ENCODE results near the gene SLC37A1. TPM values are rescaled to one million over a fixed set of nuclear protein-coding genes. Genes with fewer than 3 reads are reported as not detected.

Gene SLC37A1
- total and polyA plus RNA-seq, 8 donors = 4.7 to 14.3 (median 7.9) TPM

GRCh38 chr21:42578761-42579415 lies 65.2 kb downstream of the SLC37A1 start:
- intact Hi-C loops (cut with DNase I) = no loop called here
- FAIRE-seq (no peak), DNase-seq (peak in 3 of 6 donors; percentile 5 to 48 (median 35)), ATAC-seq (no peak)
- no peak overlapping the region for H3K4me3 ChIP-seq
- TF ChIP-seq CTCF (IDR thresholded peaks at IDR 0.05) = no peak
- H3K4me1 ChIP-seq = no peaks in the 10 kb centered on the region
- H3K36me3 ChIP-seq = peaks cover 0 to 10% (median 0%) of the 10 kb centered on the region in 3 donors
- H3K27ac ChIP-seq = no peak overlapping the region
- 81 to 89% methylated on average over 12 of the region's 12 CpGs for WGBS, 2 donors
- no peaks in the 10 kb centered on the region for H3K27me3 ChIP-seq
- H3K9me3 ChIP-seq = no peaks in the 10 kb centered on the region

GRCh38 chr21:42579456-42580075 lies 65.9 kb downstream of the SLC37A1 start:
- Histone ChIP-seq H3K36me3 (peaks cover 0 to 10% (median 0%) of the 10 kb centered on the region in 3 donors), H3K27ac (no peak overlapping the region), H3K4me1 (no peaks in the 10 kb centered on the region), H3K9me3 (no peaks in the 10 kb centered on the region), H3K27me3 (no peaks in the 10 kb centered on the region), H3K4me3 (no peak overlapping the region)
- DNase-seq (peak in 2 of 6 donors; percentile 47 to 49), ATAC-seq (no peak), FAIRE-seq (no peak)
- intact Hi-C loops (cut with DNase I) = no loop called here
- TF ChIP-seq CTCF (IDR thresholded peaks at IDR 0.05) = no peak
- 89 to 93% methylated on average over 22 of the region's 22 CpGs for WGBS, 2 donors

GRCh38 chr21:42580076-42580792 lies 66.6 kb downstream of the SLC37A1 start:
- H3K27ac ChIP-seq = no peak overlapping the region
- FAIRE-seq (no peak), DNase-seq (peak in 2 of 6 donors; percentile 22), ATAC-seq (no peak)
- H3K4me3 ChIP-seq = no peak overlapping the region
- peaks cover 0 to 4% (median 0%) of the 10 kb centered on the region in 3 donors for H3K36me3 ChIP-seq
- 87 to 88% methylated on average over 16 of the region's 16 CpGs for WGBS, 2 donors
- no peaks in the 10 kb centered on the region for H3K9me3 ChIP-seq
- TF ChIP-seq CTCF (IDR thresholded peaks at IDR 0.05) = no peak
- intact Hi-C loops (cut with DNase I) = no loop called here
- no peaks in the 10 kb centered on the region for H3K4me1 ChIP-seq
- H3K27me3 ChIP-seq = no peaks in the 10 kb centered on the region

- Histone ChIP-seq H3K27ac (no peak overlapping the region), H3K9me3 (no peaks in the 10 kb centered on the region), H3K4me1 (no peaks in the 10 kb centered on the region), H3K27me3 (no peaks in the 10 kb centered on the region), H3K36me3 (no peaks in the 10 kb centered on the region), H3K4me3 (no peak overlapping the region)
- FAIRE-seq (no peak), ATAC-seq (no peak), DNase-seq (peak in 1 of 6 donors; percentile 17)
- intact Hi-C loops (cut with DNase I) = no loop called here
- TF ChIP-seq CTCF (IDR thresholded peaks at IDR 0.05) = no peak
- 90 to 92% methylated on average over 16 of the region's 16 CpGs for WGBS, 2 donors
Measured at GRCh38 chr21:42580793-42581321, 67.2 kb downstream of the SLC37A1 start.
